Breast epithelium (tissue), 4 donors: ENCODE measurements around the gene AMFR. TPM values are rescaled to one million over a fixed set of nuclear protein-coding genes. Genes with fewer than 3 reads are reported as not detected.

Source experiments
- DNase-seq, 2 donors: peaks; one replicate each; pipeline ENCODE4 v3.0.0-alpha.2; 2019; ENCODE audit warnings: low spot score in 2 of 2
- H3K27ac ChIP-seq, 2 donors: fragments of 200-600 bp; sonication (generic) in 1 of 2; one replicate each; pipeline ENCODE4 v1.5.1; 2016 to 2019; ENCODE audit warnings: mild to moderate bottlenecking in 1 of 2
- H3K27me3 ChIP-seq, 2 donors: fragments of 200-600 bp; sonication (generic) in 1 of 2; one replicate each; pipeline versions ENCODE4 v1.5.1 to v1.6.0; 2017 to 2019; ENCODE audit warnings: control low read depth in 1 of 2, mild to moderate bottlenecking in 1 of 2
- H3K36me3 ChIP-seq: fragments of 200-600 bp; one replicate; pipeline ENCODE4 v1.5.1; 2019
- H3K4me1 ChIP-seq, 2 donors: fragments of 200-600 bp; sonication (generic); one replicate each; pipeline ENCODE4 v1.5.1; 2016 to 2019; ENCODE audit warnings: control low read depth in 1 of 2
- H3K4me3 ChIP-seq, 3 donors: fragments of 200-600 bp; sonication (generic); 1 replicate in 2 of 3; 2 replicates in 1 of 3; pipeline ENCODE4 v1.5.1; 2016 to 2019; ENCODE audit warnings: mild to moderate bottlenecking in 3 of 3, moderate library complexity in 2 of 3
- H3K9me3 ChIP-seq, 2 donors: fragments of 200-600 bp; sonication (generic) in 1 of 2; one replicate each; pipeline ENCODE4 v1.5.1; 2016 to 2019; ENCODE audit warnings: control low read depth in 1 of 2
- POLR2A ChIP-seq: fragments of 450-650 bp; IDR thresholded peaks from one replicate; pipeline ENCODE4 v1.6.1; 2016; ENCODE audit warnings: antibody characterized with exemption, mild to moderate bottlenecking, moderate library complexity
- POLR2AphosphoS5 ChIP-seq, 3 donors: sonication (generic); formaldehyde crosslinking; IDR thresholded peaks; one replicate each; pipeline ENCODE4 v1.6.1; 2017; ENCODE audit warnings: antibody characterized with exemption in 3 of 3
- intact Hi-C: fragments of 100-400 bp; cut with DNase I; formaldehyde crosslinking; loops from one replicate; pipeline ENCODE4 v1.15.1; 2023; ENCODE audit warnings: low total_unique reads
- total RNA-seq, 3 donors: library from RNA; depleted of rRNA; stranded (reverse); fragments of >200 nt; gene quantifications; one replicate each; pipeline ENCODE4 v1.1.0, GENCODE V29; 2016
- TF ChIP-seq, protein P1 (sequence below), 3 donors: fragments of 450-650 bp; IDR thresholded peaks; one replicate each; pipeline ENCODE4 v1.5.1; 2016 to 2017; ENCODE audit warnings: antibody characterized with exemption in 3 of 3, mild to moderate bottlenecking in 3 of 3, moderate library complexity in 3 of 3

Gene AMFR
- total RNA-seq, 3 donors from 2014 or later = 156 to 205 (median 188) TPM

DNA sequence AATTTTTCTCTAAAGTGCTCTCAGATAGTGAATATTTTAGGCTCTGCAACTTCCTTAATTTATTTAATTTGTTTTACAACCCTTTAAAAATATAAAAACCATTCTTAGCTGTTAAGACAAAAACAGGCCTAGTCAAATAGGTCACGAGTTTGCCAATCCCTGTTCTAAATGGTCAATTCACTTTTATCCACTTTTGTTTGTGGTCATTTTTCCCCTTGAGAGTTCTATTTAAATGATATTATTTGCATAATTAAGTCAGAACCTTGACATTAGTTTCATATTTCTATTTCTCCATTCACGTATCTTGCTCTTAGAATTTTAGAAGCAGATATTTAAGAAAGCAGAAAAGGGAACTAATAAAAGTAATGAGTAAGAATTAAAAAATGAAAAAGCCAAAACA lies 4.0 kb downstream of the AMFR start:
- Histone ChIP-seq H3K36me3 (no peaks in the 10 kb centered on the region), H3K27me3 (no peaks in the 10 kb centered on the region), H3K4me1 (peaks cover 0 to 2% of the 10 kb centered on the region in 2 donors), H3K27ac (no peak overlapping the region), H3K9me3 (no peaks in the 10 kb centered on the region), H3K4me3 (no peak overlapping the region)
- TF ChIP-seq POLR2A = no peak
- TF ChIP-seq, protein P1, sequence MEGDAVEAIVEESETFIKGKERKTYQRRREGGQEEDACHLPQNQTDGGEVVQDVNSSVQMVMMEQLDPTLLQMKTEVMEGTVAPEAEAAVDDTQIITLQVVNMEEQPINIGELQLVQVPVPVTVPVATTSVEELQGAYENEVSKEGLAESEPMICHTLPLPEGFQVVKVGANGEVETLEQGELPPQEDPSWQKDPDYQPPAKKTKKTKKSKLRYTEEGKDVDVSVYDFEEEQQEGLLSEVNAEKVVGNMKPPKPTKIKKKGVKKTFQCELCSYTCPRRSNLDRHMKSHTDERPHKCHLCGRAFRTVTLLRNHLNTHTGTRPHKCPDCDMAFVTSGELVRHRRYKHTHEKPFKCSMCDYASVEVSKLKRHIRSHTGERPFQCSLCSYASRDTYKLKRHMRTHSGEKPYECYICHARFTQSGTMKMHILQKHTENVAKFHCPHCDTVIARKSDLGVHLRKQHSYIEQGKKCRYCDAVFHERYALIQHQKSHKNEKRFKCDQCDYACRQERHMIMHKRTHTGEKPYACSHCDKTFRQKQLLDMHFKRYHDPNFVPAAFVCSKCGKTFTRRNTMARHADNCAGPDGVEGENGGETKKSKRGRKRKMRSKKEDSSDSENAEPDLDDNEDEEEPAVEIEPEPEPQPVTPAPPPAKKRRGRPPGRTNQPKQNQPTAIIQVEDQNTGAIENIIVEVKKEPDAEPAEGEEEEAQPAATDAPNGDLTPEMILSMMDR (IDR thresholded peaks at IDR 0.05) = no peak
- TF ChIP-seq POLR2AphosphoS5 (IDR thresholded peaks at IDR 0.05) = no peak
- intact Hi-C loops = no loop called here
- DNase-seq = no peak

DNA sequence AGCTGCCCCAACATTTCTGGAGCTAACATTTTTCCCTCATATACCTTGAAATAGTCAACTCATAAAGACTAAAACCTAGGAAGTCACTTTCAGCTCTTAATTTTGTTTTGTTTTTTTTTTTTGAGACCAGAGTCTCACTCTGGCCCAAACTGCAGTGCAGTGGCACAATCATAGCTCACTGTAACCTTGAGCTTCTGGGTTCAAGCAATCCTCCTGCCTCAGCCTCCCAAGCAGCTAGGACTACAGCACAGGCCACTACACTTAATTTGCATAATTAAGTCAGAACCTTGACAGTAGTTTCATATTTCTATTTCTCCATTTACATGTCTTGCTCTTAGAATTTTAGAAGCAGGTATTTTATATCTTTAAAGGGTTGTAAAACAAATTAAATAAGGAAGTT lies 4.7 kb downstream of the AMFR start:
- intact Hi-C loops = no loop called here
- no peaks in the 10 kb centered on the region for H3K36me3 ChIP-seq
- H3K27ac ChIP-seq = no peak overlapping the region
- TF ChIP-seq, protein P1 (IDR thresholded peaks at IDR 0.05) = no peak
- no peak for TF ChIP-seq POLR2AphosphoS5 (IDR thresholded peaks at IDR 0.05)
- TF ChIP-seq POLR2A = no peak
- DNase-seq = no peak
- H3K4me1 ChIP-seq = peaks cover 0 to 2% of the 10 kb centered on the region in 2 donors
- no peaks in the 10 kb centered on the region for H3K27me3 ChIP-seq
- H3K9me3 ChIP-seq = no peaks in the 10 kb centered on the region
- H3K4me3 ChIP-seq = no peak overlapping the region

DNA sequence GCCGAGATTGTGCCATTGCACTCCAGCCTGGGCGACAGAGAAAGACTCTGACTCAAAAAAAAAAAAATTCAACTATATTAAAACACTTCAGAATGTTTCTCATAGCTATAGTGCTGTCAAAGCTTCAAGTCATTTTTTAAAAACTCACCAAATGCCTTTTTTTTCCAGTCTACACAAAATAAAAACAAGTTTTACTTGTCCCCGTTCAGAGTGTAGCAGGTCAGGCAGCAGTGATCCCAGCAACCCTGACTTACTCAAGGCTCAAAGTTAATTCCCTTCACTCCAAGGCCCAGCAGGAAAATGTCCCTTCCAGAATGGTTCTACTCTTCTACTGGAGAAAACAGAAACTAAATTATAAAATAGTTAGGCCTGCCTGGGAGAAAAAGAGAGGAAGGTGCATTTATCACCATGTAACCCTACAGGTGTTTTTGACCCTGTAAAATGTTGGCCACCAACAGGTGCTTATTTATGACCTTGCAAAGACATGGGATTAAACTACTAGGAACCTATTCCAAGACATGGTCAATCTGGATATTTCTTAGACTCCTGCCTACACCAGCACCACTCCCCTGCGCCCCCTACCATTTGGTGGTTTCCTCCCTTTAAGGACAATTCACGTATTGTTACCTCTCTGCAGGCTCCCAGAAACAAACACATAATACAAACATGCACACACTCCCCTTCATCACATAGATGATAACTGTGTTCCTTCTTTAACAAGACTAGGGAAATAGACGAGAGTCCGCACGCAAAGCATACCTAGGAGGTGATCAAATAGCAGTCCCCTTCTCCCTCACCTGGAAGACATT lies 5.4 kb downstream of the AMFR start:
- no peak overlapping the region for H3K27ac ChIP-seq
- intact Hi-C loops = no loop called here

DNA sequence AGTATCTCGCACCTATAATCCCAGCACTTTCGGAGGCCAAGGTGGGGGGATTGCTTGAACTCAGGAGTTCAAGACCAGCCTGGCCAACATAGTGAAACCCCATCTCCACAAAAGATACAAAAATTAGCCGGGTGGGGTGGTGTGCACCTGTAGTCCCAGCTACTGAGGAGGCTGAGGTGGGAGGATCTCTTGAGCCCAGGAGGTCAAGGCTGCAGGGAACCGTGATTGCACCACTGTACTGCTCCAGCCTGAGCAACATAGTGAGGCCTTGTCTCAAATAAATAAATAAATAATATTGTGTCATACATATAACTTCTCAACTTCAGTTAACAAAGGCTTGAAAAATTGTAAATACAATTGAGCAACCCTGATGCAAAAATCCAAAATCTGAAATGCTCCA lies 8.2 kb downstream of the AMFR start:
- intact Hi-C loops = no loop called here
- TF ChIP-seq POLR2AphosphoS5 (IDR thresholded peaks at IDR 0.05) (no peak), POLR2A (no peak)
- TF ChIP-seq, protein P1 (IDR thresholded peaks at IDR 0.05) = no peak
- Histone ChIP-seq H3K36me3 (no peaks in the 10 kb centered on the region), H3K4me1 (no peaks in the 10 kb centered on the region), H3K9me3 (no peaks in the 10 kb centered on the region), H3K27ac (no peak overlapping the region), H3K4me3 (no peak overlapping the region), H3K27me3 (no peaks in the 10 kb centered on the region)
- DNase-seq = no peak

More for the DNA sequence above, 5.4 kb downstream of the AMFR start:
- H3K9me3 ChIP-seq = no peaks in the 10 kb centered on the region
- peaks cover 0 to 2% of the 10 kb centered on the region in 2 donors for H3K4me1 ChIP-seq
- H3K27me3 ChIP-seq = no peaks in the 10 kb centered on the region
- TF ChIP-seq POLR2A = no peak
- TF ChIP-seq, protein P1 (IDR thresholded peaks at IDR 0.05) = no peak
- TF ChIP-seq POLR2AphosphoS5 (IDR thresholded peaks at IDR 0.05) = no peak
- no peaks in the 10 kb centered on the region for H3K36me3 ChIP-seq
- no peak overlapping the region for H3K4me3 ChIP-seq
- no peak for DNase-seq

DNA sequence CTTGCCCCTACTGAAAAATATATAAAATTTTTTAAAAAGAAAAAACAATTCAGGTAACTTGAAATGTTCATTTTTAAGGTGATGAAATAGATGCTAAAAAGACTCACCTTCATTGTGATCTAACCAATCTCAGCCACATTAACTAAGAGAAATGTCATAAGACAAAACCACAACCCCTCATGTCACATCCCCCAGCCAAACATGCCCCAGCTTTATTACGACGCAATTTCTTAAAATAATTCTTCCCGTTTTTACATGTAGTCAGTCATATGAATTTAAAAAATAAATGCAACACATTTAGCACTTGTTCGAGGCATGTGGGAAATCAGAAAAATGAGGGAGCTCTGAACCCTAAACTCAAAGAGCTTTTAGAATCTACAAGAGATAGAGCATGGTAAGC lies 9.5 kb downstream of the AMFR start:
- Histone ChIP-seq H3K4me1 (no peaks in the 10 kb centered on the region), H3K4me3 (no peak overlapping the region), H3K27me3 (no peaks in the 10 kb centered on the region), H3K27ac (no peak overlapping the region), H3K36me3 (no peaks in the 10 kb centered on the region), H3K9me3 (no peaks in the 10 kb centered on the region)
- intact Hi-C loops = no loop called here
- TF ChIP-seq POLR2A (no peak), POLR2AphosphoS5 (IDR thresholded peaks at IDR 0.05) (no peak)
- TF ChIP-seq, protein P1 (IDR thresholded peaks at IDR 0.05) = no peak
- DNase-seq = no peak
